ENCODE data around the gene MVK. TPM values are rescaled to one million over a fixed set of nuclear protein-coding genes. Genes with fewer than 3 reads are reported as not detected.

MVK gene
- total and polyA plus RNA-seq, 2 of the 4 experiments (the other 2 are of a cell fraction) = 6.6 to 11.5 TPM

GRCh38 chr12:109554761-109555160 lies 18.8 kb upstream of the MVK start:
- no TSS peak for BruUV-seq (replicated peaks)
- no peak overlapping the region for H3K4me2 ChIP-seq (ENCODE audit: low read depth, low read length)
- H4K5ac ChIP-seq (ENCODE audit: low read depth, low read length) = no peak overlapping the region
- H3K36me3 ChIP-seq (ENCODE audit: control insufficient read depth, insufficient read depth, low read length) = no peaks in the 10 kb centered on the region
- H3K18ac ChIP-seq (ENCODE audit: low read depth, low read length) = no peak overlapping the region
- no peak overlapping the region for H2BK5ac ChIP-seq (ENCODE audit: low read depth, low read length, poor library complexity, severe bottlenecking)
- H3K27ac ChIP-seq (ENCODE audit: insufficient read depth, low read length) = no peak overlapping the region
- ChIA-PET POLR2A (ENCODE audit: unreplicated experiment) (no interaction called here), CTCF (interaction anchor here (0.7 kb wide), 1 partner anchor 10 kb away, joined by 3 read pairs; no protein-coding TSS in a partner anchor)
- H3K9me3 ChIP-seq (ENCODE audit: control insufficient read depth, insufficient read depth, low read length) = no peaks in the 10 kb centered on the region
- H3K4me1 ChIP-seq (ENCODE audit: control insufficient read depth, insufficient read depth, low read length) = no peaks in the 10 kb centered on the region
- H3K9me1 ChIP-seq (ENCODE audit: insufficient read depth, low read length) = no peaks in the 10 kb centered on the region
- no peak overlapping the region for H2BK15ac ChIP-seq (ENCODE audit: low read depth, low read length)
- H3K23ac ChIP-seq (ENCODE audit: low read depth, low read length) = no peak overlapping the region
- H3K79me1 ChIP-seq (ENCODE audit: low read depth in 1 of 2, low read length in 2 of 2) = no peaks in the 10 kb centered on the region
- H3K27me3 ChIP-seq (ENCODE audit: control insufficient read depth, insufficient read depth, low read length) = peaks cover 29% of the 10 kb centered on the region
- no peak overlapping the region for H2BK20ac ChIP-seq (ENCODE audit: low read depth, low read length)
- H4K20me1 ChIP-seq (ENCODE audit: insufficient read depth, low read length) = no peaks in the 10 kb centered on the region
- H3K4me3 ChIP-seq (ENCODE audit: insufficient read depth, low read depth, low read length) = no peak overlapping the region
- H2AFZ ChIP-seq (replicated peaks; ENCODE audit: low read length, poor library complexity) = no peak overlapping the region
- WGBS, 2 experiments (ENCODE audit: extremely low coverage in 2 of 2, insufficient read length in 1 of 2) = 96% methylated on average over 4 of the region's 6 CpGs; no CpG with 5 or more reads in 1 of the 2 experiments
- in situ Hi-C loops (cut with MboI; ENCODE audit: low sequenced_read_pairs) = no loop called here
- H2BK120ac ChIP-seq (ENCODE audit: low read depth, low read length) = no peak overlapping the region
- dilution Hi-C loops (cut with HindIII; ENCODE audit: low sequenced_read_pairs, unreplicated experiment) = no loop called here
- no peak overlapping the region for H3K9ac ChIP-seq (ENCODE audit: low read depth, low read length)
- no peak overlapping the region for H3K4ac ChIP-seq (ENCODE audit: low read depth, low read length)
- intact Hi-C loops (cut with micrococcal nuclease) = no loop called here
- no peak overlapping the region for H4K91ac ChIP-seq (ENCODE audit: insufficient read depth, low read depth, low read length)
- no peak for ATAC-seq (ENCODE audit: low read depth)
- H2AK5ac ChIP-seq (ENCODE audit: low read depth, low read length) = no peak overlapping the region
- H4K8ac ChIP-seq (ENCODE audit: low read depth in 2 of 2, low read length in 2 of 2) = no peak overlapping the region
- no peak for TF ChIP-seq RCOR1 (IDR thresholded peaks at IDR 0.05; ENCODE audit: insufficient replicate concordance, low read length)
- TF ChIP-seq NFE2L2 (IDR thresholded peaks at IDR 0.05; ENCODE audit: low read depth, low read length) = no peak
- no peak for TF ChIP-seq MAZ (IDR thresholded peaks at IDR 0.05; ENCODE audit: borderline replicate concordance, low read depth, low read length)
- TF ChIP-seq CTCF (conservative IDR thresholded peaks at IDR 0.05; ENCODE audit: low read depth, low read length) = no peak
- TF ChIP-seq FOS (IDR thresholded peaks at IDR 0.05; ENCODE audit: low read depth, low read length) = no peak
- TF ChIP-seq ELK1 (IDR thresholded peaks at IDR 0.05; ENCODE audit: borderline replicate concordance, low read depth, low read length) = no peak
- TF ChIP-seq USF2 (IDR thresholded peaks at IDR 0.05; ENCODE audit: low read depth, low read length) = no peak
- no peak for TF ChIP-seq BHLHE40 (IDR thresholded peaks at IDR 0.05; ENCODE audit: low read depth, low read length)
- no peak for TF ChIP-seq MXI1 (IDR thresholded peaks at IDR 0.05; ENCODE audit: borderline replicate concordance, low read depth, low read length)
- TF ChIP-seq MAFK (IDR thresholded peaks at IDR 0.05; ENCODE audit: low read depth, low read length) = no peak
- DNase-seq = no peak
- H2AK9ac ChIP-seq (replicated peaks; ENCODE audit: low read depth, low read length, poor library complexity) = no peak overlapping the region
- no peak overlapping the region for H3K14ac ChIP-seq (replicated peaks; ENCODE audit: low read depth, low read length)
- H3K56ac ChIP-seq (ENCODE audit: extremely low read depth, insufficient read depth, low read length) = no peak overlapping the region
